HG03571 (cell line): ENCODE results near the gene PDZD2.

Experiments used
- ATAC-seq: cut with Tn5 transposase; IDR thresholded peaks from one replicate; pipeline ENCODE4 v1.9.1; 2021; ENCODE audit not compliant: unreplicated experiment

PDZD2 gene

DNA sequence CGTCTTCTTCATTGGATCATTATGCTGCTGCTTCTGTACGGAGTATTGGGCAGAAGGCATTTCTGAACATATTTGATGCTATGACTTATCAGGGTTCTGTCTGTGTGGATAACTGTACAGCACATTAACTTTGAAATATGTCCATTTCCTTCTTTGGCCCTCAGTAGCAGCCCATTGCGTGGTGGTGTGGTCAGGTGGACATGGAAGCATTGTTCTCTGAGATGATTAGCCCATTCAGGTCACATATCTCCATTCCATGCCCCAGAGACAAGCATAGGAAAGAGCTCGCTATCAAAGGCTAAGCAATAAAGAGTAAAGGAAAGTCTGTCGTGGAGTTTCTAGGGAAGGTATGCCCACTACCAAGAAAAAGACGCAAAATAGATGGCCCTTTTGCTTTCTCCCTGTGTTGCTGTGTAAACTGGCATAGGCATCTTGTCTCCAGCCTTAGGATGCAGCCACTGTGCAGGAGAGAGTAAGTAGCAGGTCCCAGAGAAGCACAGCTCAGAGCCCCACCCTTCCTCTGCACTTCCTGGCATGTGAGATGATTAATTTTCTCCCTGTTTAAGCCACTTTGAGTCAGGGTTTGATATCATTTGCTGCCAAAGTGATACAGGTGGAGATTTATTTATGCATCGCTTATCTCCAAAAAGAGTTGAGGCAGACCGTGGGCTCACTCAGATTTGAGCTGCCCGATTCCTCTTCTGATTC lies 221.9 kb downstream of the PDZD2 start:
- ATAC-seq = no peak

DNA sequence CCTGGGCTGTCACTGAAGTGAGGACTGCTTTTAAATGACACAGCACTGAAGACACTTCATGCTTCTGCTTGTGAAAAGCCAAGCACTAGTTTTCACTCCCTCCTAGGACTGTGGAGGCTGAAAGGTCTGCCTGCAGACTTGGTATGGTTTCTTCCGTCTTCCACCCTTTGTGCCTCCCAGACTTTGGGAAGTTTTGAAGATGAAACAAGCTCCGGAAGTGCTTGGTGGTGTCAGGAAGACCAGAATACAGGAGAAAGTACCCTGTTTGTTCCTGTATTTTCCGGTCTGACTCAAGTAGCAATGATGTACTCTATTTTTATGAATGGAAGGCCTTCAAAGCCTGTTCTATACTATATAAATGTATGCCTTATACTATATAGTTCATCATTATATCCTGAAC lies 222.7 kb downstream of the PDZD2 start:
- ATAC-seq = no peak

DNA sequence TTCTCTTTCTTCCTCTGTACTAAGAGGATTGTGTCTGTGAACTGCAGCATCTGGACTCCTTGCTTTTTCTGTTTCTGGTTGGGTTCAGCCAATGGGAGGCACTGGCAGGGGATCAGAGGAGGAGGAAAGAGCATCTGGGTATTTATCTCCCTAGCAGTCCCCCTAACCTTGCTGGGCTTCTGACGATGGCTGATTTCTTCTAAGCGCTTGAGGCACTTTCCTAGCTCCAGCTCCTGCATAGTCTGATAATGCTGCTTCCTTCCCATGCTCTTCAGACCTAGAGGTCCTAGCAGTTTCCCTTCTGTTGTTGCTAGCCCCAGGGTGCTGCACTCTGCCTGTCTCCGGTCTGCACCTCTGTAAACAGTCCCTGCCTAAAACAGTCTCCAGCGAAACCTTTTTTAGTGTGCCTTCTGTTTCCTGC lies 225.1 kb downstream of the PDZD2 start:
- no peak for ATAC-seq

DNA sequence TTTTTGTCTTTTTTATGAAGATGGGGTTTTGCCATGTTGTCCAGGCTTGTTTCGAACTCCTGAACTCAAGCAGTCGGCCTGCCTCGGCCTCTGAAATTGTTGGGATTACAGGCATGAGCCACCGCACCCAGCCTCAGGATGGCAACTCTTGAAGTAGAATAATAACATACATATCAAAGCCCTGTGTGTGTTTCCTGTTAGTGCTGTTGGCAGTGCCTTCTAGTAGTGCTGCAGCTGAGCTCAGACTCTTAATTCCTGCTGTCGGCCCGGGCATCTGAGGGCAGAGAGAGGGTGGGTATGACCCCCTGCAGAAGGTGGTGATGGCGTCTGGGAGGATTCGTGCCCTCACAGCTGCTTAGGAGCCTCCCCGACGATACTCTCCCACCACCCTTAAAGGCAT lies 227.2 kb downstream of the PDZD2 start:
- ATAC-seq = no peak

DNA sequence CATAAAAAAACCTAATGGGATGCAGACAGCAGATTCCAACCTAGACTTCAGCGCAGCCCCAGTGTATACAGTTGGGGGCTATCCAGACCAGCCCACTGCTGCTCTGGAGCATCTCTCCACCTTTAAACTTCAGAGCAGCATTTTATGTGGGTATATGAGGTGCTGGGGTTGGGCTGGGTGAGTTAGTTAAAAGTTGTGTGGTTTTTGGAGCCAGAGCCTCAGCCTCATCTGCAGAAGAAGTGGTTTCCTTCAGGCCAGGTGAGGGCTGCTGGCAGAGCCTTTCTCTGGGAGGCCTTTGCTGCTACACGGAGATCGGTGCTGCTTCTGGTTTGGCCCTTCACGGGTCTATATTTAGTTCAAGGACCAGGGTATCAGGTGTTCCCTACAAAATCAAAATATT lies 228.3 kb downstream of the PDZD2 start:
- no peak for ATAC-seq

DNA sequence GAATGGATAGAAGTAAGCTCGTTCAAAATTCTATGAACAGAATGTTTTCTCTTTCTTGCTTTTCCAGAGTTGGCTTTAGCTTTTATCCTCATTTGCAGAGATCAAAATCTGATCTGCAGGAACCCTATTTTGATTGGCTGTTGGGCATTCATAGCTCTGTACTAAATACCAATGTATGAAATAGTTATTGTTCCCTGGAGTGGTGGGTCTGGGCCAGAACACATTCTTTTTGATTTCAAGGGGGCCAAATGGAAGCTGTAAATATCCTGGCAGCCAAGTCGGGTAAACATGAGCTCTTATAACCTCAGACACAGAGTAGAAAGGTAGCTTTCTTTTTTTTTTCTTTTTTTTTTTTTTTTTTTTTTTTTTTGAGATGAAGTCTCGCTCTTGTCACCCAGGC lies 241.5 kb downstream of the PDZD2 start:
- no peak for ATAC-seq

DNA sequence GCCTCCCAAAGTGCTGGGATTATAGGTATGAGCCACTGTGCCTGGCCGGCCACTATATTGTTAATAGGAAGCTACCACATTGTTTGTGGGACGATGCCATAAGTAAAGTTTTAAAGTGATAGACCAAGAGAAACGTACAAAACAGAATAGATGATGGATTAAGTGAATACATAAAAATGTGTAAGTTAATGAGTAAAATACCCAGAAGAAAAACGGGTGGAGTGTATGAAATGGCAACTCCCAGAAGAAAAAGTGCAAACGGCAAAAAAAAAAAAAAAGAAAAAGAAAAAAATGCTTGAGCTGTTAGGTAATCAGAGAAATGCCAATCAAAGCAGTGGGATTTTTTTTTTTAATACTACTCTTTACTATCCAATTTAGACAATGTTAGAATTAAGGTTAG lies 246.0 kb downstream of the PDZD2 start:
- ATAC-seq = no peak

DNA sequence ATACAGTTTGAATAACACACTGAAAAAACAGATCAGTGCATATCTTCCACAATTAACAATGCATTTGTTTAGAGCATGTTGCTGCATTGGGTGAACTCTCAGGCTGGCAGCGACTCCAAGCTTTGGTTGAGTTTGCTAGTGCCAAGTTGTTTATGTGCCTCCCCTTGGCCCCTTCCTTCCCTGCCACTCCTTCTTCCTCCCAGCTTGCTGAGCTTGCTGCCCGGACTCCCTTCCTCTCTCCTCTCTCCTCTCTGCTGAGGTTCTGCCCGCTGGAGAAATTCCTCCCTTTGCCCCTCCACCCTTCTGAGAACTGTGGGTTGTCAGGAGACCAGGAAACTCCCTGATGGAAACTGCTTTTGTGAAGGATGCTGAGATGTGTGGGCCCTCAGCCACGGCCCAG lies 247.3 kb downstream of the PDZD2 start:
- ATAC-seq = no peak

DNA sequence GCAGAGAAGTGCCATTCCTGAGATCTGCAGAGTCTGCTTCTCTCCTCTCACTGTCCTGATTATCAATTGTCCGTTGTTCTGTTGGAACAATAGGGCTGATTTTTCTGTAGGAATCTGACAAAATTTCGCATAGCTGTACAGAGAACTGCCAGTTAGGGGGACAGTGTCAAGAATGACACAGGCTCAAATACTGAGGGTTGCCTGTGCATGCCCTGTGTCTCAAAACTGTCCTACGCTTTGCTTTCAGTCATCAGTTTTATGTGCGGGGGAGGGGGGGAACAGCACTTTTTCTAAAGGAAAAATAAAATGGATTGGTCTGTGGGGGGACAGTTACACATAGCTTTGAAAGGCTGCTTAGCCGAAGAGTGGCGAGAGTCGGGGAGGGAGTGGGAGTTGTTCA lies 248.6 kb downstream of the PDZD2 start:
- ATAC-seq = no peak

DNA sequence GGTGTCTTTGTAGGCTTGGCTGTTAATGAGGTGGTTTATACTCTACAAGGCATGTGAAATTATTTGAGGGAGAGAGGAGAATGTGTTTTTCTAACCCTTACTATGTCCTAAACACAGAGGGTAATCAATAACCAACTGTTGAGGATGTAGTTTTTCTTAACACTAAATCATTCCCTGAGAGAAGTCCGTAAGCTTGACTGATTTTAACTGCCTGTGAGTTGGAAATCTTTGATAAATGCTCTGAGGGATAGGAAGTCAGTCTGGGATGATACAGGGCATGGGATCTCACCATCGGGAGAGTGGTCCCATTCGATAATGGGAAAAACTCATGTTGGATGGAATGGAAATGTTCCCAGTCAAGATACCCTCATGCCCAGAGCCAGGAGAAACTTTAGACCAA lies 249.6 kb downstream of the PDZD2 start:
- ATAC-seq = no peak

DNA sequence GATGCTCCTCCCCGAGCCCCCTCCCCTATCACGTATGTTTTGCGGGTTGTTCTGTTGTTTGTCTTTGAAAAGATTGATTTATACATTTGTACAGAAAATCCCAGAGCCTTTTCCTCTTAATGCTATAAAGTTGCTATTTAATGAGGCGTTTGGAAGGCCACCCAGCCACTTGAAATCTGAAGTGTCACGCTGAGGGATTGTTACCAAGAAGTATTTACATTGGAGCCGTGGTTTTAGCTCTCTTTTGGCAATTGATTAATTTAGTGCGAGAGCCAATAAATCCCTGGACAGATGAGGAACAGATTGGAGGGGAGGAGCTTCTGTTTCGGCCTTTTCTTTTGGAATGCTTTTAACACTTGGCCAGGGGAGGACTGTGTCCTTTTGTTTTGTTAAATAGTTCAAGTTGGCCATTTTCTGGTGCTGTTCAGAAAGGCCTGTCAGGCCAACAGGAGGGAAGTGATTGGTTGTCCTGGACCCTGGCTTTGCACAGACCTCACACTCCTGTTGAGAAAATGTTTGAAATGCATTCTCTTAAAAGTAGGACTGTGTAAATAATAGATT lies 250.2 kb downstream of the PDZD2 start:
- no peak for ATAC-seq

DNA sequence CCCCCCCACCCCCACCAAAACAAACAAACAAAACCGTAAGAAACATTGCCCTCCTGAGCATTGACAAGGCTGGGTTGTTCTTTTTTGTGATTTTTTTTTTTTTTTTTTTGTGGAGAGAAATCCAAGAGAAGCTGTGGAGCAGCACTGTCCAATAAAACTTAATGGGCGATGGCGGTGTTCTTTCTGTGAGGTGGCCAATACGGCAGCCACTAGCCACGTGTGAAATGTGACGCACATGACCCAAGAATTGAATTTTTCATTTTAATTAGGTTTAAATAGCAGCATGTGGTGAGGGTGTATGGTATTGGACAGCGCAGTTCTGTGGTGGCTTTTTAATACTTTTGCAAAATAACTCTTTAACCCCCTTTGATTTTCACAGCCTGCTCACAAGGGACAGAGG lies 251.1 kb downstream of the PDZD2 start:
- no peak for ATAC-seq

DNA sequence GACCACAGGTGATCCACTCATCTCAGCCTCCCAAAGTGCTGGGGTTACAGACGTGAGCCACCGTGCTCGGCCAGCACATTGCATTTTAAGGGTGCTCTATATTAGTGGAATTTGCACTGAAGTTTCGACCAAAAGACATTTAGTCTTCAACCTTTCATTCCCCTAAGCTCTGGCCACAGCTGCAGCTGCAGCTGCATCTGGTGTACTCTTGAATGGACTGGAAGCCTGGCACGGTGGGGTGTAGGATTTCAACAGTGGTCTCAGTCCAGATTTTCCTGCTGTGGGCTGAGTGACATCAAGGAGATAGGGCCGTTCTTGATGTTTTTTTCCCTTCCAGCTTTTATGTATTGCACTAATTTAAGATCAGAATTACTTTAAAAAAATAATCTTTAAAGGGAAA lies 255.2 kb downstream of the PDZD2 start:
- no peak for ATAC-seq

DNA sequence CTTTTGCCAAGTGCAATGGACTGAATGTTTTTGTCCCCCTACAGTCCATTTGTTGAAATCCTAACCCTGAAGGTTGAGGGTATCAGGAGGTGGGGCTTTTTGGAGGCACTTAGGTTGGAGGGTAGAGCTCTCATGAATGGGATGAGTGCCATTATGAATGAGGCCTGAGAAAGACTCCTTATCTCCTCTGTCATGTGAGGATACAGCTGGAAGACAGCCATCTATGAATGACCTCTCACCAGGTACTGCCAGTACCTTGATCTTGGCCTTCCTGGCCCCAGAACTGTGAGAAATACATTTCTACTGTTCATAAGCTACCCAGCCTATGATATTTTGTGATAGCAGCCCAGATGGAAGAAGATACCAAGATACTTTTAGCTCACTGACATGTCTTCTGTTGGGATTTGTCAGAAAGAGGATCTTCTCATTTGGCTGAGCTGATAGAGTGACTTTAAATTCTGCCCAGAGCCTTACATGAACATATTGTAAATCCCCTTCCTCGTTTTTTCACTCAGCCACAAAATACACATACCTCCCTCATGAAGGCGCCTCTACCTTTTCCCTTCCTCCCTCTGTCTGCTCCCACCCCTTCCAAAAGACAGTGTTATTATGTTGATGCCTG lies 256.4 kb downstream of the PDZD2 start:
- ATAC-seq = no peak

DNA sequence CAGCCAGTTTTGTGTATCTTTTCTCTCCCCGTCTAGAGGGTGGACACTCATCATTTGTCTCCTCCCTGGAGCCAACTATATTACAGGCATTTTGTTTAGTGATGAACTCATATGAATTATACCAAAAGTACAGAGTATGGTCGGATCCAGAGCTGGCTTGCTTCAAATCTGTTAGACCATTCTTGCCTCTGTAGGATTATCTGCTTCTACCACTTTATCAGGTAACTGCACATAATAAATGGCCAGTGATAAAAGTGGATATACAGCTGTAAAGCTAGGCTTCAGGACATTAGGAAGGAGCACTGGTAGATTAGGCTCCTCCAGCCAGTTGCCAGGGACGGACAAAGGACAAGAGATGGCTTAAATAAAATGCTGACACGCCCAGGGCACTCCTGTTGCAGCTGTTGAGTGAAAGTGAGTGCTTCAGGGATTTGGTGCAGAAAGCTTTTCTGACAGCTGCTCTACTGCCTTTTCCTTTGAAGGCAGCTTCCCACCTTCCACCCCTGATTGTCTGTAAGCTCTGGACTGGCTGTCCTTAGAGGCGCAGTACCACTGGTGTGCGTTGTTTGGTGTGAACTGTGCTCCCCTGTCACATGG lies 259.2 kb downstream of the PDZD2 start:
- ATAC-seq = no peak

DNA sequence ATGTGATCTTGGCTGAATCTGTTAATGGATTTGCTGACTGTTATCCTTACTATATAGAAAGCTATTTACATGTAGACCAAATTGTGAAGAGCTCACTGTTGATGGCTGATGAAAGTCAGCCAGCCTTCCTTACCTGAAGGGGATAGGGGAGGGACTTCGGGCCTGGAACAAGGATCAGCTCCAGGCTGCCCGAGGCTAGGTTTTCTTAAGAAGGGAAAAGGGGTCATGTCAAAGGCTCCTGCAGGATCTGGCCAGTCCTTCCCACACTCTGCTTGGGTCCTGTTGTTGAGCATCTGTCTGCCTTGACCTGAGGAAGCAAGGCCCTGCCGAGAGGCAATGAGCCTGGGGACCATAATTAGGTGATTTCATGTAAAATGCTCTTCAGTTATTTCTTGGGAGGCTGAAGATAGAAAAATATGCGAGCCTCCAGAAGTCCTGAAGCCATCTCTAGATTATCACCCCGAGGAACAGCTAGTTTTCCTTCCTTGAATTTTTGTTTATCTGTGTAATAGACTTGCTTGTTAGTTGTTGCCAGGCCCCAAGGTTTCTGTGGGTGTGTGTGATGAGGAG lies 261.4 kb downstream of the PDZD2 start:
- no peak for ATAC-seq

DNA sequence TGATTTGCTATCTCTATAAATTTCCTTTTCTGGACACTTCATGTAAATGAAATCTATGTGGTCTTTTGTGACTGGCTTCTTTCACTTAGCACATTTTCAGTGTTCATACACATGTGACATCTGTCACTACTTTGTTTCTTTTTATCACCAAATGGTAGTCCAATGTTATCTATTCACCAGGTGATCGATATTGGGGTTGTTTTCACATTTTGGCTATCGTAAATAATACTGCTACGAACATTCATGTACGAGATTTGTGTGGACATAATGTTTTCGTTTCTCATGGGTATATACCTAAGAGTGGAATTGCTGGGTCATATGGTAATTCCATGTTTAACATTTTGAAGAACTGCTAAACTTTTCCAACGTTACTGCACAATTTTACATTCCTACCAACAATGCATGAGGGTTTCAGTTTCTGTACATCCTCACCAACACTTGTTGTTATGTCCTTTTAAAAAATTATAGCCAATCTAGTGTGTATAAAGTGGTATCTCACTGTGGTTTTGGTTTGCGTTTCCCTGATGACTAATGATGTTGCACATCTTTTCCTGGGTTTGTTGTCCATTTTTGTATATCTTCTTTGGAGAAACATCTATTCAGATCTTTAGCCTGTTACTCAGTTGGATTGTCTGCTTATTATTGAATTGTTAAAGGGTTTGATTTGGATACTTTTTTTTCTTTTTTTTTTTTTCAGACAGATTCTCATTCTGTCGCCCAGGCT lies 263.0 kb downstream of the PDZD2 start:
- no peak for ATAC-seq

DNA sequence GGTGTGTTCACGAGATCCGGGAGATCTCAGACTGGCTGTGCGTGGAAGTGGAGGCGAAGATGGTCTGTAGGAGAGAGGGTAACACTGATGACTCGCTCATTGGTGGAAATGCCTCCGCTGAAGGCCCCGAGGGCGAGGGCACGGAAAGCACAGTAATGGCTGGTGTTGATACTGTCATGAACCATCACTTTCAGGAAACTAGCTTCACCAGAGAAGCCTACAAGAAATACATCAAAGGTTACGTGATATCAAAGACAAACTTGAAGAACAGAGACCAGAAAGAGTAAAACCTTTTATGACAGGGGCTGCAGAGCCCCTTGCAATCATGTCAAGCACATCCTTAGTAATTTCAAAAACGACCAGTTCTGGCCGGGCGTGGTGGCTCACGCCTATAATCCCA lies 269.5 kb downstream of the PDZD2 start:
- no peak for ATAC-seq

DNA sequence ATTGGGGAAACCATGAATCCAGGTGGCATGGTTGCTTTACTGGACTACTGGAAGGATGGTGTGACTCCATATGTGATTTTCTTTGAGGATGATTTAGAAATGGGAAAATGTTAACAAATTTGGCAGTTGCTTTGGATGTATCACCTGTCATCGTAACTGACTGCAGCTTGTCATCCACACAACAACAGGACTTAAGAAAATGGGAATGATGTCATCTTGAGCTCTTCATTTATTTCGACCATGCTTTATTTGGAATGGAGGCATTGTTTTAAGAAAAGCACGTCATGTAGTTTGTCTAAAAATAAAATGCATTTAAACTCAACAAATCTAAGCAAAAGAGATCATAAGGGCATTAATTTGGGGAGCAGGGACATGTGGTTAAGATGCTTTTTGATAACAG lies 270.1 kb downstream of the PDZD2 start:
- no peak for ATAC-seq

DNA sequence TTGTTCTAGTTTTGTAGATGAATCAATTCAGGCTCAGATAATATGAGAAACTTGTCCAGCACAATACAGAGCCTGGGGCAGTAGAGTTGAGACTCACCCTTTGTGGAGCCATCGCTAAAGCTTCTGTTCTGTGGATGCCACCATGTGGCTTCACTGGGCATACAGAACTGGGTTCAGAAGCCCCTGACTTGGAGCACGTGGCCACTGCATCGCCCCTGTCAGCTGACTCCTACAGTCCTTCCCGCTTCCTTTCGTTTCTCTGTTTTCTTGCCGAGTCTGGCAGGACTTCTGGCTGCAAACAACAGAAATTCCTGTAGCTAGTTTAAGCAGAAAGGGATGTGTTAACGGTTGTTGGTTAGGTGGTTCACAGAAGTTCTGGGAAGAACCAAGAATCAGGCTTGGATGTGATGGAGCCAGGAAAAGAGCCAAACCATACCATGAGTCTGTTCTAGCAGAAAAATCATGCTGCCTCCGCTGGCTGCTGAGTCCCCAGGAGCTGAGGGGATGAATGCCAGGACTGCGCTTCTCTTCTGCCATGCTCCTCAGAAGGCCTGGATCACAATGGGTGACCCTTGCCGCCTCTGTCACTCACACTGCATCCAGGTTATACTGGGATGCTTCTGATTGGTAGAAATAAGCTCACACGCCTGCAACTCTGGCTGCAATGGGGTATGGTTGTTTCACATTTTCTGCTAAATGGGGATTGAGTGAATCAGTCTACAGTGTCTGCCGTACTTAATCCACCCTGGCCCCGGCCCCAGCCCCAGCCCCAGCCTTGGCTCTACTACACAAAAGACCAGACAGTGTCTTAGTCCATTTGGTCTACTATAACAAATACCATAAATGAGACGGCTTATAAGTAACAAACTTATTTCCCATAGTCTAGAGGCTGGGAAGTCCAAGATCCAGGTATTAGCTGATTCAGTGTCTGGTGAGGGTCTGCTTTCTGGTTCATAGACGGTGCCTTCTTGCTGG lies 272.6 kb downstream of the PDZD2 start:
- no peak for ATAC-seq
